GM18507 (cell line): Measurements from ENCODE around the gene RFT1.

Experiments
- DNase-seq: peaks from one replicate; pipeline ENCODE4 v3.0.0; 2011; ENCODE audit warnings: low read depth; ENCODE audit not compliant: insufficient read length; ENCODE audit errors: extremely low spot score
- FAIRE-seq: peaks from 2 replicates; lab custom pipeline; 2011; peaks lifted over from hg19 to GRCh38; lab: Jason Lieb, UNC

RFT1 gene, protein sequence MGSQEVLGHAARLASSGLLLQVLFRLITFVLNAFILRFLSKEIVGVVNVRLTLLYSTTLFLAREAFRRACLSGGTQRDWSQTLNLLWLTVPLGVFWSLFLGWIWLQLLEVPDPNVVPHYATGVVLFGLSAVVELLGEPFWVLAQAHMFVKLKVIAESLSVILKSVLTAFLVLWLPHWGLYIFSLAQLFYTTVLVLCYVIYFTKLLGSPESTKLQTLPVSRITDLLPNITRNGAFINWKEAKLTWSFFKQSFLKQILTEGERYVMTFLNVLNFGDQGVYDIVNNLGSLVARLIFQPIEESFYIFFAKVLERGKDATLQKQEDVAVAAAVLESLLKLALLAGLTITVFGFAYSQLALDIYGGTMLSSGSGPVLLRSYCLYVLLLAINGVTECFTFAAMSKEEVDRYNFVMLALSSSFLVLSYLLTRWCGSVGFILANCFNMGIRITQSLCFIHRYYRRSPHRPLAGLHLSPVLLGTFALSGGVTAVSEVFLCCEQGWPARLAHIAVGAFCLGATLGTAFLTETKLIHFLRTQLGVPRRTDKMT

DNA sequence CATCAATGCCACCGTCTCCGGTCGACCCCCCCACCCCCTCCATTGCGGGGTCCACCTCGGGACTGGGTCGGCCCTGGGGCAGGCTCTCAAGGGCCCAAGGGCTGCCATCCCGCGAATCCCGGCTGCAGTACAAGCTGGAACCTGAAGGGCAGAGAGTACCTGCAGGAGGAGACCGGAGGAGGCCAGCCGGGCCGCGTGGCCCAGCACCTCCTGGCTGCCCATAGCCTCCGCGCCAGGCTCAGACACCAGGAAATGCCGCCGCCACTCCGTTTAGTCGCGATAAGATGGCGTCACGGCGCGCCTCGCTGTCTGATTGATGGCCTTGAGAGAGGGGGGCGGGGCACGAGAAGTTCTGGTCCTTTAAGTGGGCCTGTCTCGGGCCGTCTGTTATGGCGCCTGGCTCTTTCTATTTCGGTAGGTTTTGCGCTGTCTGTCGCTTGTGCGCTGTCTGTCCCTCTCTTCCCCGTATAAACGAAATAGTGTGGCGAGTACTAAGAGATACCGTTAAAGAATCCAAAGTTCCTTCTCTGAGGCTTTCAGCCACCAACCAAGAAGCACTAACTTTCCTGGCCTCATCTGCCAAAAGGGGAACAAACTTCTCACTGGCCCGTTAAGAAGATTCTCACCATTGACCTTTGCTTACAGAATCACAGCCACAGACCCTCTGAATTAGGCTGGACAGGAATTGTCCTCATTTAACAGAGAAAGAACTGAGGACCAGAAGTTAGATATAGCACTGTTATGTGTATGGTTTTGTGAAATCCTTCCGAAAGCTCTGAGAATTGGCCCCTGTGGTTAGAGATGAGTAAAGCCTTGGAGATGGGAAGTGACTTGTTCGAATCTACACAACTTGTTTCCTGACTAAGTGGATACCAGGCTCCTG is at the start of gene RFT1:
TSS of gene RFT1 (minus strand) at position 257 of the 883 bp plus-strand sequence. CDS start at position 222, 35 bp downstream.
- peak; percentile 95 for FAIRE-seq

GRCh38 chr3:53179580-53179979 is 49.3 kb upstream of the RFT1 start:
- no peak for FAIRE-seq
- DNase-seq, result no peak

More for the DNA sequence above, at the start of gene RFT1:
- DNase-seq, result peak; percentile 86

GRCh38 chr3:53178246-53178645 is 48.0 kb upstream of the RFT1 start:
- FAIRE-seq, result no peak

DNA sequence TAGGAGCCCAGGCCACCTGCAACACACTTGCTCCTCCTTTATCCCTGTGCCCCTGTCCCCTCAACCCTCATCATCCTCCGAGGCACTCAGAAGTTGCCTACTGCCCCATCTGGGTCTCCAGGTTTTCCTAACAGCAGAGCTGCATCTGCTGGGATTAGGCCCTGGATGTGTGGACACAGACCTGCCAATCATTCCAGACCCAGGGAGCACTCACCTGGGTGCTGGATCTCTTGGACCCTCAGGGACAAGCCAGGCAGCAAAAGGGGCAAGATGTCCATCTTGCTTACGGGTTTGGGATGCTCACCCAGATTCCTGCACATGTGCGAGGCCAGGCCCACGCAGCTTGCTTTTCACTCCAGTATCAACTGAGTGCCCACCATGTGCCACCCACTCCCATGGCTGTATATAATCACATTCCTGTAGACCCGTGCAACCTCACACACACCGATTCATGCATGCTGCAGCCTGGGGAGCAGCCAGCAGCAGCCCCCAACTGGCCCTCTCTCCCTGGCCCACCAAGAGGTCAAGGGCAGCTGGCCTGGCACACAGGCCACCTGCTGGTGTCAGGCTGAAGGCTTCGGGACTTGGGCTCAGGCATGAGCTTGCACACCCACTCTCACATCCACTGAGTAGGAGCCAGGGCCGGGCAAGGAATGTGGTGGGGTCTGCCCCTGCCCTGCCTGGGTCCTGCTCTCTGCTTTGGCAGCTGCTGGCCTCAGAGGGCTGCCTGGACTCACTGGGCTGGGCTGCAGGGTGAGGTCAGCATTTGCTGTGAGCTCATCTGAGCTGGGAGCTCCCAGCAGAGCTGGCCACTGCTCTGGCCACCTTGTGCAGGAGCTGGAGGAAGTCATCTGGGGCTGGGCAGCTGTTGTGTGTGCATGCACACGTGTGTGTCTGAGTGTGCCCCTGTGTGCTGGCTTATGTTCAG is 45.6 kb upstream of the RFT1 start:
- FAIRE-seq (no peak), DNase-seq (no peak)

More at GRCh38 chr3:53178246-53178645, 48.0 kb upstream of the RFT1 start:
- DNase-seq, result no peak

DNA sequence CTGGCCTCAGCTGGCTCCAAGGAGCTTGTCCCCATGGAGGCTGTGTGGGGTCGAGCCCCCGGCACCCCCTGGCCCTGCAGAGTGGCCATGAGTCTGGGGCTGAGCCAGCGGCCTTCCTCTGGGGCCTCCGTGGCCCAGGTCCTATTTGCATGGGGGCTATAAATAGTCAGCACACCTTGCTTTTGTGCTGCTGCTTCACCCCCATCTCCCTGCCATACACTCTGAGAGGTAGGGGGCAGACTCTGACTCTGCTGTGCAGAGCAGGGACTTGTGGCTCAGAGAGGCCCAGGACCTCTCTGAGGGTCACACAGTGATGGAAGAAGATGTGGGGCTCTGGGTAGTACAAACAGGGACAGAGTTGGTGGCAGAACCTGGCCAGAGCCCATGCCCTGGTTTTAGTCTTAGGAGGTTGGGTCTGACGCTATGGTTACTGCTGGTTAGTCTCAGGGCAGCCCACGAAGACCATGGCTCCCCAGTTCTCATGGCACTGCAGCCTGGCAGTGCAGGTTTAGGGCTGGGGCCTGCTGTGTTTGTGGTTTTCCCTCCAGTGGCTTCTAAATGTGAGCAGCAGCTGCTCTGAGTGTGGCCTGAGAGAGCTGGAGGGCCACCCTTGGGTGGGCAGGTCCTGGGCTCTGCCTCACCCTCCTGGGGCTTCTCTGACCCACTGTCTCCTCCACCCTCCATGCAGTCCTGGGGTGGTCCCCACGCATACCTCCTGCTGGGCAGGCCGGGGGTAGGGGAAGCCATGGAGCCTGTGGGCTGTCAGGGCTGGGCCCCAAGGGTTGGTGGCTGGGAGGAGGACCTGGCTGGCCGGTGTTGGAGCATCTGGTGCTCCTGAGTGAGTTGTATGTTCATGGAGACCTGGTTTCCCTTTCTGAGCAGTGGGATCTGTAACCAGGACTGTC is 44.4 kb upstream of the RFT1 start:
- DNase-seq, result no peak
- peak; percentile 81 for FAIRE-seq

DNA sequence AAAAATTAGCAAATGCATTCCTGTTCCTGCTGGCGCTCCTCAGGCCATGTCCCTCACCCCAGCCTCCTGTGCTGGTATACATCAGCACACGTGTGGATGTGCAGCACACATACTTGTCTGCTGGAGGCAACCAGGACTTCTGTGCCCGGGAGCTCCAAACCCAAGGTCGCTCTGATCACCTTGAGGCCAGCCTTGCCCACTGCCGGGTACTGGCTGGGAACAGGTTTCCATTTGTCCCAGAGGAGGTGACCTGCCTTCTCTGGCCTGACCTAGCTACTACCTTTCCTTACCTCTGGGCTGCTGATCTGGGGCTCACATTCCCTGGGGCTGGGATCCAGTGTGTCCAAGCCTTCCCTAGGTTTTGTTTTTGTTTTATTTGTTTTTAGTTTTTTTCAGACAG is 42.9 kb upstream of the RFT1 start:
- DNase-seq (no peak), FAIRE-seq (no peak)

GRCh38 chr3:53171827-53172505 is 41.7 kb upstream of the RFT1 start:
- no peak for DNase-seq
- FAIRE-seq, result no peak

GRCh38 chr3:53171064-53171418 is 40.8 kb upstream of the RFT1 start:
- DNase-seq, result no peak
- FAIRE-seq, result no peak

DNA sequence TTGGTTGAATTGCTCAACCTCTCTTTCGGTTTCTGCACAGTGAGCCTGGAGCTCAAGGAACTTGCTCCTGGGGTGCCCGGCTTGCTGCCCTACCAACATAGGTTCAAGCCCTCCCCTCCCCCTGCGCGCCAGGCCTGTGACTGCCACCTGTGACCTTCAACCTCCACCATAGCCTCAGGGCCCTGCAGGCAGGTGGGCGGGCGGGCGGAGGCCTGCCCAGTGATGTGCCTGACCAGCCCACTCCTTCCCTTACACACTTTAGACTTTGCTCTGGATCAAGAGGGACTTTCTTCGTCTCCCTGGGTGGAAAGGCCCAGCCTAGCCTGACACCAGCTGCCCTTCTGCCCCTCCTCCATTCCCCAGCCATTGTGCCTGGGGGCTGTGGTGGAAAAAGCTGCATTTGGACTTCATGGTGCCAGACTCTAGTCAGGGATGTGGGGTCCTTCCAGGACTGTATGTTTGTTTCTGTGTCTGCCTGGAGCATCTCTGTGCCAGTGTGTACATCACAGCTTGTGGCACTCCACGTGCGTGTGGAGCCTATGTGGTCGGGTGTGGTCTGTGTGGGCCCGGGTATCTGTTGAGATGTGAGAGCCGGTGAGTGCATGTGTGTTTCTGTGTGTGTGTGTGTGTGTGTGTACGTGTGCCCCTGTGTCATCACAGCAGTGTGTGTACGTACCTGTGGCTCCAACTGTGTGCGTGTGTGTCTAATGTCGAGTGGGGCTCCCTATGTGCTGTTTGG is 40.3 kb upstream of the RFT1 start:
- peak; percentile 98 for FAIRE-seq
- DNase-seq, result no peak

GRCh38 chr3:53169832-53170324 is 39.6 kb upstream of the RFT1 start:
- FAIRE-seq (no peak), DNase-seq (no peak)

- FAIRE-seq, result no peak
- DNase-seq, result no peak
Measured at GRCh38 chr3:53169045-53169831, 39.0 kb upstream of the RFT1 start.

GRCh38 chr3:53168175-53168923 is 38.1 kb upstream of the RFT1 start:
- FAIRE-seq (no peak), DNase-seq (no peak)

DNA sequence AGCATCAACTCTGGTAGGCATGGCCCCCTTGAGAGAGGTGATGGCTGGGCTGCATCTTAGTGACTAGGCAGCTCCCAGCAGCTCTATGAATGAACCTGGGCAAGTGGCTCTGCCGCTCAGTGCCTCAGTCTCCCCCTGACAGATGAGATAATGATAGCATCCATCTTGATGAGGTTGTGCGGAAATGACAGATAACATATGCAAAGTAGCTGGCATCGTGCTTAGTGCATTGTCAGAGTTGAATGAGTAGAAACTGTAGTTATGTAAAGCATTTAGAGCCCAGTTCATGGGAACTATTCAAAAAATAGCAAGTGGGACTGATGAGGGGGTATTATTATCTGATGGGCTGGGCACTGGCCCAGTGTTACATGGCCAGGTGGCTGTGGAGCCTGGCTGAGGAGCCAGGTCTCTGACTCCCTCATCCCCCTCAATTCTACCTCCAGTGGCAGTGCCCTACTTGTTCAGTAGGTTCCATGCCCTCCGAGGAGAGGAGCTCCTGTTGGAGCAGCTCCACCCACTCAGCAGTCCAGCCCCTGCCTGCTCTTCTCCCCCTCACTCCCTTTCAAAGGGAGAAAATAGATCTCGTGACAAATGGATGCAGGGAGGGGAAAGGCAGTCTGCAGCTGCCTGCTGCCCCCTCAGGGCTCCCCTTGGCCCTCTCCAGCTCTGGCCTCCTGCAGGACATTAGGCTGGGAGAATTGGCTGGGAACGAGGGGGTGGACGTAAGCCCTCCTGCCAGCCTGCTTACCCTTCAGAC is 37.4 kb upstream of the RFT1 start:
- no peak for DNase-seq
- FAIRE-seq, result peak; percentile 71

- peak; percentile 59 for FAIRE-seq
- no peak for DNase-seq
Measured at GRCh38 chr3:53166781-53167291, 36.6 kb upstream of the RFT1 start.

DNA sequence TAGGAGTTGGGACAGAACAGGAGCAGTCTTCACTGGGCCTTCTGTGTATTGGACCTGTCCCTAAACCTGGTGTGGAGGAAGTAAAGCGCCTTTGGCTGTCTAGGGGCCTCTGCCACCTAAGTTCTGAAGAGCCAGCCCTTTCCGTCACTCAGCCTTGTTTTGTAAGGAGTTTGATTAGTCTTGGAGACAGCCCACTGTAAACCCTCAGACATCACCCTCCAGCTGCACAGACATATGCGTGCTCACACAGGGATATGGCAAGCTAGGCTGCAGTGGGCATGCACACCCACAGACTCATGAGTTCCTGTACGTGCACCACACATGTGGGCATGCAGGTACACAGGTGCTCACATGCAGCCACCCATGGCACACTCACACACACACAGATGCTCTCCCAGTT is 36.0 kb upstream of the RFT1 start:
- FAIRE-seq (no peak), DNase-seq (no peak)
